SK-N-SH treated with all-trans-retinoic acid at 6 μM for 48 hours (cell line): ENCODE measurements around the gene ATRIP.

Experiments
- ATAC-seq: fragments of 200-7000 bp; cut with Tn5 transposase; 3 replicates; pipeline ENCODE4 v1.9.1; 2020; ENCODE audit warnings: mild to moderate bottlenecking, moderate library complexity
- ARNTL ChIP-seq: fragments of 450-650 bp; formaldehyde crosslinking; IDR thresholded peaks from 2 replicates; pipeline ENCODE4 v1.5.0; 2020; ENCODE audit warnings: low read depth, mild to moderate bottlenecking, moderate library complexity, borderline replicate concordance
- BACH2 ChIP-seq: fragments of 250-450 bp; sonication (Bioruptor Pico); IDR thresholded peaks from 2 replicates; pipeline ENCODE4 v1.9.0; 2021; ENCODE audit warnings: mild to moderate bottlenecking, borderline replicate concordance
- CREB5 ChIP-seq: fragments of 250-450 bp; sonication (Bioruptor Pico); IDR thresholded peaks from 2 replicates; pipeline ENCODE4 v1.5.1; 2020; ENCODE audit warnings: low read depth, mild to moderate bottlenecking, moderate library complexity
- CSDC2 ChIP-seq: fragments of 250-450 bp; sonication (Bioruptor Pico); IDR thresholded peaks from 2 replicates; pipeline ENCODE4 v1.5.0; 2020; ENCODE audit warnings: mild to moderate bottlenecking, moderate library complexity
- CSRNP3 ChIP-seq: fragments of 250-450 bp; sonication (Bioruptor Pico); IDR thresholded peaks from 2 replicates; pipeline ENCODE4 v1.5.1; 2021; ENCODE audit warnings: mild to moderate bottlenecking, moderate library complexity
- ESRRG ChIP-seq: fragments of 250-450 bp; sonication (Bioruptor Pico); IDR thresholded peaks from 2 replicates; pipeline ENCODE4 v1.6.1; 2021; ENCODE audit warnings: mild to moderate bottlenecking
- GLIS3 ChIP-seq: fragments of 250-450 bp; sonication (Bioruptor Pico); IDR thresholded peaks from 2 replicates; pipeline ENCODE4 v1.5.0; 2020; ENCODE audit warnings: mild to moderate bottlenecking, moderate library complexity
- ISL1 ChIP-seq: fragments of 250-450 bp; sonication (Bioruptor Pico); IDR thresholded peaks from 2 replicates; pipeline ENCODE4 v2.1.2; 2022; ENCODE audit warnings: mild to moderate bottlenecking, moderate library complexity
- OSR1 ChIP-seq: fragments of 250-450 bp; sonication (Bioruptor Pico); IDR thresholded peaks from 2 replicates; pipeline ENCODE4 v1.8.0; 2022; ENCODE audit warnings: moderate library complexity, mild to moderate bottlenecking, inconsistent platforms
- PATZ1 ChIP-seq: fragments of 250-450 bp; sonication (Bioruptor Pico); IDR thresholded peaks from 2 replicates; pipeline ENCODE4 v1.8.0; 2020; ENCODE audit warnings: mild to moderate bottlenecking, moderate library complexity, borderline replicate concordance
- POU6F1 ChIP-seq: fragments of 250-450 bp; sonication (Bioruptor Pico); IDR thresholded peaks from 2 replicates; pipeline ENCODE4 v1.8.0; 2021; ENCODE audit warnings: low read depth, mild to moderate bottlenecking, moderate library complexity, borderline replicate concordance
- PPARA ChIP-seq: fragments of 250-450 bp; sonication (Bioruptor Pico); IDR thresholded peaks from 2 replicates; pipeline ENCODE4 v1.5.0; 2020; ENCODE audit warnings: mild to moderate bottlenecking, borderline replicate concordance
- RARB ChIP-seq: fragments of 250-450 bp; sonication (Bioruptor Pico); IDR thresholded peaks from 2 replicates; pipeline ENCODE4 v1.8.0; 2021; ENCODE audit warnings: mild to moderate bottlenecking, moderate library complexity
- SNAI2 ChIP-seq: fragments of 250-450 bp; sonication (Bioruptor Pico); IDR thresholded peaks from 2 replicates; pipeline ENCODE4 v1.5.0; 2020; ENCODE audit warnings: mild to moderate bottlenecking, moderate library complexity
- TOX ChIP-seq: fragments of 250-450 bp; sonication (Bioruptor Pico); IDR thresholded peaks from 2 replicates; pipeline ENCODE4 v1.8.0; 2021; ENCODE audit warnings: mild to moderate bottlenecking, moderate library complexity, borderline replicate concordance
- TSHZ2 ChIP-seq: fragments of 250-450 bp; sonication (Bioruptor Pico); IDR thresholded peaks from 2 replicates; pipeline ENCODE4 v1.5.0; 2020; ENCODE audit warnings: mild to moderate bottlenecking, moderate library complexity
- ZC3H10 ChIP-seq: fragments of 250-450 bp; sonication (Bioruptor Pico); IDR thresholded peaks from 2 replicates; pipeline ENCODE4 v1.5.1; 2021; ENCODE audit warnings: mild to moderate bottlenecking, moderate library complexity
- ZFP3 ChIP-seq: fragments of 250-450 bp; sonication (Bioruptor Pico); IDR thresholded peaks from 2 replicates; pipeline ENCODE4 v1.5.0; 2020; ENCODE audit warnings: mild to moderate bottlenecking, moderate library complexity
- ZFP30 ChIP-seq: fragments of 450-650 bp; formaldehyde crosslinking; IDR thresholded peaks from 2 replicates; pipeline ENCODE4 v1.5.0; 2022; ENCODE audit warnings: mild to moderate bottlenecking, moderate library complexity
- ZNF565 ChIP-seq: fragments of 450-650 bp; formaldehyde crosslinking; conservative IDR thresholded peaks from 2 replicates; pipeline ENCODE4 v1.5.0; 2020; ENCODE audit warnings: low read depth, mild to moderate bottlenecking, moderate library complexity
- ZNF70 ChIP-seq: fragments of 450-650 bp; formaldehyde crosslinking; IDR thresholded peaks from 2 replicates; pipeline ENCODE4 v1.5.0; 2020; ENCODE audit warnings: mild to moderate bottlenecking, moderate library complexity
- ZNF8 ChIP-seq: fragments of 450-650 bp; formaldehyde crosslinking; IDR thresholded peaks from 2 replicates; pipeline ENCODE4 v1.5.0; 2020; ENCODE audit warnings: mild to moderate bottlenecking, moderate library complexity

ATRIP gene

GRCh38 chr3:48475188-48475587, 28.7 kb downstream of the ATRIP start:
- ATAC-seq: no peak
- TF ChIP-seq PATZ1 (CRISPR knock-in tag): 0 out of 2 replicates have a peak, but pooled peaks have one; percentile 11
- TF ChIP-seq CSRNP3 (CRISPR knock-in tag): no peak
- no peak for TF ChIP-seq ARNTL (CRISPR knock-in tag)
- no peak for TF ChIP-seq SNAI2 (CRISPR knock-in tag)
- no peak for TF ChIP-seq ZNF565
- no peak for TF ChIP-seq POU6F1 (CRISPR knock-in tag)
- TF ChIP-seq BACH2 (CRISPR knock-in tag): no peak

GRCh38 chr3:48476426-48477053, 30.0 kb downstream of the ATRIP start:
- no peak for TF ChIP-seq SNAI2 (CRISPR knock-in tag)
- TF ChIP-seq PATZ1 (CRISPR knock-in tag): no peak
- TF ChIP-seq TOX (CRISPR knock-in tag): no peak
- TF ChIP-seq ZFP3 (CRISPR knock-in tag): no peak
- TF ChIP-seq CSDC2 (CRISPR knock-in tag): no peak
- TF ChIP-seq ESRRG (CRISPR knock-in tag): no peak
- TF ChIP-seq ZNF8 (CRISPR knock-in tag): no peak
- TF ChIP-seq ZNF565: no peak
- TF ChIP-seq ZFP30 (CRISPR knock-in tag): no peak
- TF ChIP-seq RARB (CRISPR knock-in tag): no peak
- TF ChIP-seq ZC3H10 (CRISPR knock-in tag): no peak
- ATAC-seq: no peak

- no peak for ATAC-seq
- TF ChIP-seq ZFP3 (CRISPR knock-in tag) (no peak), GLIS3 (CRISPR knock-in tag) (no peak), CSDC2 (CRISPR knock-in tag) (no peak), BACH2 (CRISPR knock-in tag) (no peak), TSHZ2 (CRISPR knock-in tag) (no peak), ZNF565 (no peak), ISL1 (CRISPR knock-in tag) (no peak), OSR1 (CRISPR knock-in tag) (no peak), CSRNP3 (CRISPR knock-in tag) (no peak), PATZ1 (CRISPR knock-in tag) (no peak), TOX (CRISPR knock-in tag) (no peak), ZFP30 (CRISPR knock-in tag) (no peak), RARB (CRISPR knock-in tag) (no peak), SNAI2 (CRISPR knock-in tag) (no peak), CREB5 (CRISPR knock-in tag) (no peak), PPARA (CRISPR knock-in tag) (no peak), ZNF70 (CRISPR knock-in tag) (no peak)
Observed at GRCh38 chr3:48477959-48478520, 31.5 kb downstream of the ATRIP start.
